H1 (cell line): Measurements from ENCODE around the gene TBC1D22A. TPM values are rescaled to one million over a fixed set of nuclear protein-coding genes. Genes with fewer than 3 reads are reported as not detected.
A peak's percentile ranks its signal among the peaks of the same experiment; 100 is the strongest.

Experiments
- CTCF ChIA-PET: fragments of 300-600 bp; sonication (Branson Sonifier 250); formaldehyde crosslinking; loops from one replicate; lab custom pipeline; 2021; ENCODE audit not compliant: partially characterized antibody; lab: Charles Lee
- POLR2A ChIA-PET: fragments of 300-600 bp; sonication (Branson Sonifier 250); formaldehyde crosslinking; loops from one replicate; lab custom pipeline; 2021; ENCODE audit warnings: inconsistent platforms; ENCODE audit not compliant: partially characterized antibody; lab: Charles Lee
- DNase-seq, 2 experiments: peaks; one replicate each; pipeline versions ENCODE4 v3.0.0 to v3.0.0-alpha.2; 2010 to 2022; ENCODE audit warnings: low spot score in 2 of 2, low read depth in 1 of 2, mixed read lengths in 1 of 2
- FAIRE-seq: peaks from 2 replicates; lab custom pipeline; 2011; peaks lifted over from hg19 to GRCh38; lab: Jason Lieb, UNC
- H2AFZ ChIP-seq: 2 replicates; pipeline ENCODE4 v1.8.1; 2012; ENCODE audit warnings: low read length, inconsistent platforms
- H2AK5ac ChIP-seq: 2 replicates; pipeline ENCODE4 v1.6.1; 2013; ENCODE audit warnings: low read depth, low read length
- H2BK120ac ChIP-seq: replicated peaks from 2 replicates; pipeline ENCODE3; 2013; ENCODE audit warnings: low read depth, low read length, inconsistent platforms
- H2BK12ac ChIP-seq: 2 replicates; pipeline ENCODE4 v1.6.1; 2013; ENCODE audit warnings: low read depth, low read length
- H2BK15ac ChIP-seq: 2 replicates; pipeline ENCODE4 v1.6.1; 2013; ENCODE audit warnings: low read length
- H2BK20ac ChIP-seq: 2 replicates; pipeline ENCODE4 v1.6.1; 2013; ENCODE audit warnings: low read length
- H2BK5ac ChIP-seq: 2 replicates; pipeline ENCODE4 v1.6.1; 2013; ENCODE audit warnings: low read depth, low read length
- H3K14ac ChIP-seq: 2 replicates; pipeline ENCODE4 v1.6.1; 2013; ENCODE audit warnings: inconsistent platforms; ENCODE audit not compliant: insufficient read length
- H3K18ac ChIP-seq: 2 replicates; pipeline ENCODE4 v1.6.1; 2013; ENCODE audit warnings: low read length; ENCODE audit errors: extremely low read depth
- H3K23ac ChIP-seq: 2 replicates; pipeline ENCODE4 v1.6.1; 2013; ENCODE audit warnings: inconsistent platforms; ENCODE audit not compliant: insufficient read length
- H3K23me2 ChIP-seq: 2 replicates; pipeline ENCODE4 v1.6.1; 2013; ENCODE audit warnings: low read depth, low read length
- H3K27ac ChIP-seq: 2 replicates; pipeline ENCODE4 v1.6.1; 2011; ENCODE audit warnings: low read depth, low read length, inconsistent platforms
- H3K27me3 ChIP-seq, 4 experiments: replicated peaks in 1 of 4; 1 replicate in 1 of 4; 2 replicates in 3 of 4; pipeline versions ENCODE4 v1.6.1 to v1.8.1; 2011 to 2013; ENCODE audit warnings: low read length in 3 of 4, mild to moderate bottlenecking in 3 of 4, inconsistent platforms in 2 of 4, mixed read lengths in 2 of 4, moderate library complexity in 1 of 4; ENCODE audit not compliant: control insufficient read depth in 3 of 4, insufficient read depth in 3 of 4; ENCODE audit errors: extremely low read depth in 1 of 4
- H3K36me3 ChIP-seq, 4 experiments: 2 replicates each; pipeline versions ENCODE4 v1.6.1 to v1.8.1; 2011 to 2013; ENCODE audit warnings: mild to moderate bottlenecking in 4 of 4, low read length in 3 of 4, moderate library complexity in 2 of 4, control low read depth in 1 of 4, inconsistent platforms in 1 of 4; ENCODE audit not compliant: insufficient read depth in 4 of 4, control insufficient read depth in 2 of 4
- H3K4ac ChIP-seq: replicated peaks from 2 replicates; pipeline ENCODE3; 2013; ENCODE audit warnings: low read length, low read depth, mixed read lengths, inconsistent platforms; ENCODE audit not compliant: insufficient read length
- H3K4me1 ChIP-seq, 4 experiments: replicated peaks in 1 of 4; 1 replicate in 1 of 4; 2 replicates in 3 of 4; pipeline versions ENCODE4 v1.6.1 to v1.8.1; 2011 to 2013; ENCODE audit warnings: low read length in 3 of 4, inconsistent platforms in 2 of 4, mixed read lengths in 1 of 4; ENCODE audit not compliant: insufficient read depth in 4 of 4, control insufficient read depth in 3 of 4
- H3K4me2 ChIP-seq, 2 experiments: 2 replicates each; pipeline versions ENCODE4 v1.6.1 to v1.8.1; 2011 to 2013; ENCODE audit warnings: low read depth in 2 of 2, low read length in 2 of 2, control low read depth in 1 of 2, inconsistent platforms in 1 of 2, mild to moderate bottlenecking in 1 of 2; ENCODE audit not compliant: insufficient read depth in 1 of 2
- H3K4me3 ChIP-seq, 4 experiments: fragments of 200-600, 300-600 bp in 1 of 4; sonication (generic), shearing (Covaris generic), sonication (Bioruptor Twin) in 1 of 4; 2 replicates each; pipeline versions ENCODE4 v1.5.1 to v1.8.1; 2011 to 2016; ENCODE audit warnings: low read length in 4 of 4, low read depth in 3 of 4, control low read depth in 2 of 4, inconsistent platforms in 2 of 4, mild to moderate bottlenecking in 2 of 4, mixed read lengths in 1 of 4, moderate library complexity in 1 of 4; ENCODE audit not compliant: insufficient read depth in 2 of 4; ENCODE audit errors: extremely low read depth in 1 of 4
- H3K56ac ChIP-seq: replicated peaks from 2 replicates; pipeline ENCODE3; 2013; ENCODE audit warnings: low read depth, mild to moderate bottlenecking, mixed read lengths, low read length, inconsistent platforms; ENCODE audit not compliant: insufficient read length
- H3K79me1 ChIP-seq: 2 replicates; pipeline ENCODE4 v1.6.1; 2013; ENCODE audit warnings: low read depth, low read length, control low read depth
- H3K79me2 ChIP-seq, 2 experiments: 2 replicates each; pipeline versions ENCODE4 v1.6.1 to v1.8.1; 2012 to 2013; ENCODE audit warnings: low read length in 2 of 2, mild to moderate bottlenecking in 2 of 2, inconsistent platforms in 1 of 2; ENCODE audit not compliant: insufficient read depth in 2 of 2, control insufficient read depth in 1 of 2
- H3K9ac ChIP-seq, 4 experiments: replicated peaks in 1 of 4; 1 replicate in 1 of 4; 2 replicates in 3 of 4; pipeline versions ENCODE4 v1.6.1 to v1.8.1; 2011 to 2013; ENCODE audit warnings: low read depth in 3 of 4, low read length in 3 of 4, control low read depth in 2 of 4, mild to moderate bottlenecking in 2 of 4, moderate library complexity in 2 of 4, inconsistent platforms in 1 of 4; ENCODE audit errors: extremely low read depth in 1 of 4
- H3K9me3 ChIP-seq, 2 experiments: 2 replicates each; pipeline versions ENCODE4 v1.6.1 to v1.8.1; 2012 to 2013; ENCODE audit warnings: mild to moderate bottlenecking in 2 of 2, moderate library complexity in 2 of 2, control low read depth in 1 of 2, inconsistent platforms in 1 of 2, low read depth in 1 of 2, low read length in 1 of 2, mixed read lengths in 1 of 2; ENCODE audit not compliant: insufficient read depth in 2 of 2
- H4K20me1 ChIP-seq, 2 experiments: replicated peaks in 1 of 2; 2 replicates each; pipeline versions ENCODE3 to v1.8.1; 2011 to 2013; ENCODE audit warnings: inconsistent platforms in 2 of 2, low read length in 2 of 2, mild to moderate bottlenecking in 1 of 2; ENCODE audit not compliant: insufficient read depth in 2 of 2, control insufficient read depth in 1 of 2
- H4K5ac ChIP-seq: 2 replicates; pipeline ENCODE4 v1.6.1; 2013; ENCODE audit warnings: low read length, low read depth, mixed read lengths, inconsistent platforms; ENCODE audit not compliant: insufficient read length
- H4K8ac ChIP-seq: 2 replicates; pipeline ENCODE4 v1.8.0; 2013; ENCODE audit warnings: mild to moderate bottlenecking, moderate library complexity, low read length, inconsistent platforms; ENCODE audit not compliant: insufficient read depth; ENCODE audit errors: extremely low read depth
- H4K91ac ChIP-seq: replicated peaks from 2 replicates; pipeline ENCODE3; 2013; ENCODE audit warnings: low read length, mixed read lengths, inconsistent platforms; ENCODE audit not compliant: insufficient read length
- BCL11A ChIP-seq, 2 experiments: IDR thresholded peaks; one replicate each; pipeline ENCODE4 v1.6.1; 2011; ENCODE audit warnings: low read depth in 2 of 2, low read length in 2 of 2, mild to moderate bottlenecking in 2 of 2
- BRCA1 ChIP-seq: IDR thresholded peaks from 2 replicates; pipeline ENCODE4 v1.6.1; 2012; ENCODE audit warnings: low read depth, low read length, improper control_type of control experiment
- GTF2F1 ChIP-seq: IDR thresholded peaks from 2 replicates; pipeline ENCODE4 v1.6.1; 2012; ENCODE audit warnings: low read depth, low read length, improper control_type of control experiment, borderline replicate concordance
- HDAC2 ChIP-seq, 2 experiments: fragments of 300-600 bp in 1 of 2; sonication (generic) in 1 of 2; IDR thresholded peaks; 2 replicates each; pipeline ENCODE4 v1.6.1; 2011 to 2012; ENCODE audit warnings: low read depth in 2 of 2, low read length in 2 of 2, mild to moderate bottlenecking in 2 of 2, moderate library complexity in 2 of 2, borderline replicate concordance in 1 of 2, inconsistent platforms in 1 of 2
- JUN ChIP-seq: IDR thresholded peaks from 2 replicates; pipeline ENCODE4 v1.6.1; 2011; ENCODE audit warnings: low read depth, mild to moderate bottlenecking, improper control_type of control experiment, low read length
- KDM4A ChIP-seq: IDR thresholded peaks from one replicate; pipeline ENCODE4 v1.7.1; 2012; ENCODE audit warnings: low read depth, mild to moderate bottlenecking, moderate library complexity, low read length, inconsistent platforms; ENCODE audit not compliant: severe bottlenecking
- NANOG ChIP-seq: IDR thresholded peaks from 2 replicates; pipeline ENCODE4 v1.6.1; 2011; ENCODE audit warnings: low read length, low read depth, mild to moderate bottlenecking, inconsistent platforms; ENCODE audit not compliant: insufficient read depth, poor library complexity, severe bottlenecking
- POLR2A ChIP-seq, 2 experiments: IDR thresholded peaks; 1 replicate in 1 of 2; 2 replicates in 1 of 2; pipeline ENCODE4 v1.6.1; 2011; ENCODE audit warnings: low read depth in 2 of 2, low read length in 2 of 2, mild to moderate bottlenecking in 2 of 2; ENCODE audit errors: control extremely low read depth in 1 of 2
- RAD21 ChIP-seq, 2 experiments: IDR thresholded peaks in 1 of 2; conservative IDR thresholded peaks in 1 of 2; 2 replicates each; pipeline ENCODE4 v1.6.1; 2011; ENCODE audit warnings: low read depth in 2 of 2, low read length in 2 of 2, improper control_type of control experiment in 1 of 2, inconsistent platforms in 1 of 2, mild to moderate bottlenecking in 1 of 2, moderate library complexity in 1 of 2
- YY1 ChIP-seq: IDR thresholded peaks from 2 replicates; pipeline ENCODE4 v1.6.1; 2011; ENCODE audit warnings: low read depth, mild to moderate bottlenecking, low read length
- WGBS, 2 experiments: shearing (Covaris generic) in 1 of 2; methylation state at CpG; one replicate each; pipeline versions ENCODE4 v1.1.6 to v1.1.7; 2013 to 2015; ENCODE audit warnings: low lambda C conversion rate in 2 of 2, mixed read lengths in 2 of 2, inconsistent platforms in 1 of 2, low coverage in 1 of 2, missing lambda C conversion rate in 1 of 2; ENCODE audit not compliant: insufficient replicate concordance in 2 of 2, insufficient coverage in 1 of 2, insufficient read length in 1 of 2; ENCODE audit errors: extremely low coverage in 1 of 2, missing lambda C conversion rate in 1 of 2; 5-methylcytosine and 5-hydroxymethylcytosine counted together
- polyA plus RNA-seq, 7 experiments: library from polyadenylated mRNA; depleted of rRNA in 3 of 7; stranded (reverse) in 5 of 7; unstranded in 2 of 7; fragments of >200 nt in 5 of 7; fragments of 200-250 nt in 2 of 7; gene quantifications; 1 replicate in 5 of 7; 2 replicates in 1 of 7; 4 replicates in 1 of 7; pipeline versions ENCODE4 v1.2.1 to v1.2.3, GENCODE V29; 2011 to 2013; ENCODE audit warnings: missing spikeins in 2 of 7, mixed read lengths in 2 of 7
- total RNA-seq: library from RNA; stranded (reverse); fragmentation: NEBNext Ultra II Directional; extraction: Animal tissue kit (Norgen Biotek cat#: 25700); gene quantifications from 2 replicates; pipeline ENCODE4 v1.2.1, GENCODE V29; 2021
- TF ChIP-seq, protein P1 (sequence below): IDR thresholded peaks from 2 replicates; pipeline ENCODE4 v1.6.1; 2012; ENCODE audit warnings: low read length, inconsistent platforms

TBC1D22A gene
- total and polyA plus RNA-seq, 2 of the 8 experiments (the other 6 are each of a cell fraction or from before 2014, with no cell fraction given): 11.9 to 18.4 TPM

DNA sequence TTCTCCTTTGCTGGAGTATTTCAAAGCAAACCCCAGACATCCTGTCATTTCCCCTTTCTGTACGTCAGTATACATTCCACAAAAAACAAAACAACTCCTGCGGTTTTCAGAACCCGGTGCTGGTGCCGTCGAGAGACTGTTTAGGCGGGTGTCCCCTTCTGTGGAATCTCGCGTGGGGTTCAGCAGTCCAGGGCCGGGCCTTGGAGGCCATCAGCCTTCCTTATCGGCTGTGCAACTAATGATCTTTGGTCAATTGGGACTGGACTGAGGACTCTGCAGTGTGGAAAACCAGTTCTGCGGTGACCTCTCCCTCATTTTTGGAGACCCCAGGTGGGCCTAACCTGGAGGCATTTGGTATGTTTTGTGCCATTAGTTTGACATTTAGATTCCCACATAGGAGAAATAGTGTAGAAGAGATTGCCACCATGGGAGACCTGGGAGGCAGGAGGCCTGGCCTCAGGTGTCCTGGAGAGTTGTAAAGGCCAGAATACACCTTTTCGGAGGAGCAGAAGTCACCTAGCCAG lies 84.4 kb downstream of the TBC1D22A start:
- Histone ChIP-seq H3K9me3 (no peaks in the 10 kb centered on the region), H3K79me2 (no peaks in the 10 kb centered on the region), H3K56ac (no peak overlapping the region), H3K79me1 (peaks cover 6% of the 10 kb centered on the region), H3K27ac (no peak overlapping the region), H2BK15ac (no peak overlapping the region), H3K18ac (no peak overlapping the region), H2BK5ac (no peak overlapping the region), H3K14ac (no peak overlapping the region), H4K20me1 (peaks cover 2 to 3% of the 10 kb centered on the region in 2 experiments), H3K4me2 (no peak overlapping the region), H4K91ac (no peak overlapping the region), H2AK5ac (no peak overlapping the region), H3K4me3 (no peak overlapping the region), H2BK12ac (no peak overlapping the region), H3K4ac (no peak overlapping the region), H3K9ac (no peak overlapping the region), H2AFZ (no peak overlapping the region), H4K5ac (no peak overlapping the region), H3K23me2 (no peaks in the 10 kb centered on the region), H2BK120ac (no peak overlapping the region), H3K23ac (no peak overlapping the region), H3K36me3 (no peaks in the 10 kb centered on the region; a peak in 1 of 8 replicates), H2BK20ac (no peak overlapping the region), H4K8ac (no peak overlapping the region), H3K4me1 (peaks cover 0 to 3% (median 0%) of the 10 kb centered on the region in 4 experiments; a peak in 2 of 7 replicates), H3K27me3 (no peaks in the 10 kb centered on the region)
- POLR2A ChIA-PET: no interaction called here
- CTCF ChIA-PET: interaction anchor here (0.8 to 0.9 kb wide), 2 partner anchors 8 to 12 kb away, joined by 3 read pairs; no protein-coding TSS in a partner anchor
- FAIRE-seq (no peak), DNase-seq (peak in 1 of 2 experiments; percentile 29)
- WGBS, 2 experiments: 92% methylated on average over 12 of the region's 12 CpGs; no CpG with 5 or more reads in 1 of the 2 experiments
- no peak for TF ChIP-seq KDM4A
- TF ChIP-seq, protein P1, sequence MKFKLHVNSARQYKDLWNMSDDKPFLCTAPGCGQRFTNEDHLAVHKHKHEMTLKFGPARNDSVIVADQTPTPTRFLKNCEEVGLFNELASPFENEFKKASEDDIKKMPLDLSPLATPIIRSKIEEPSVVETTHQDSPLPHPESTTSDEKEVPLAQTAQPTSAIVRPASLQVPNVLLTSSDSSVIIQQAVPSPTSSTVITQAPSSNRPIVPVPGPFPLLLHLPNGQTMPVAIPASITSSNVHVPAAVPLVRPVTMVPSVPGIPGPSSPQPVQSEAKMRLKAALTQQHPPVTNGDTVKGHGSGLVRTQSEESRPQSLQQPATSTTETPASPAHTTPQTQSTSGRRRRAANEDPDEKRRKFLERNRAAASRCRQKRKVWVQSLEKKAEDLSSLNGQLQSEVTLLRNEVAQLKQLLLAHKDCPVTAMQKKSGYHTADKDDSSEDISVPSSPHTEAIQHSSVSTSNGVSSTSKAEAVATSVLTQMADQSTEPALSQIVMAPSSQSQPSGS: no peak
- no peak for TF ChIP-seq JUN
- no peak for TF ChIP-seq GTF2F1
- no peak for TF ChIP-seq YY1
- TF ChIP-seq POLR2A (IDR thresholded peaks at IDR 0.05; ENCODE audit: control extremely low read depth in 1 of 2, low read depth in 2 of 2, low read length in 2 of 2): no peak
- no peak for TF ChIP-seq RAD21 (IDR thresholded peaks at IDR 0.05 in 1 of 2, conservative IDR thresholded peaks at IDR 0.05 in 1 of 2; ENCODE audit: low read depth in 2 of 2, low read length in 2 of 2)
- TF ChIP-seq BRCA1: no peak
- TF ChIP-seq NANOG: no peak
- no peak for TF ChIP-seq HDAC2 (IDR thresholded peaks at IDR 0.05; ENCODE audit: borderline replicate concordance in 1 of 2, low read depth in 2 of 2, low read length in 2 of 2)
- no peak for TF ChIP-seq BCL11A (IDR thresholded peaks at IDR 0.05; ENCODE audit: low read depth in 2 of 2, low read length in 2 of 2)
